Stomach (tissue), 9 donors: ENCODE results near the gene CTNNA3. TPM values are rescaled to one million over a fixed set of nuclear protein-coding genes. Genes with fewer than 3 reads are reported as not detected.

Source experiments
- DNase-seq, 2 donors: peaks; one replicate each; pipeline versions ENCODE4 v3.0.0 to v3.0.0-alpha.2; 2013 to 2019
- H3K27ac ChIP-seq, 5 donors: fragments of 200-600 bp in 4 of 5; sonication (generic) in 4 of 5; one replicate each; pipeline ENCODE4 v1.5.1; 2013 to 2019; ENCODE audit warnings: mild to moderate bottlenecking in 1 of 5, moderate library complexity in 1 of 5
- H3K27me3 ChIP-seq, 3 donors: fragments of 200-600 bp; sonication (generic); one replicate each; pipeline ENCODE4 v1.5.1; 2017 to 2019; ENCODE audit warnings: mixed run types in 1 of 3
- H3K36me3 ChIP-seq, 4 donors: fragments of 200-600 bp; sonication (generic); 1 replicate in 3 of 4; 2 replicates in 1 of 4; pipeline ENCODE4 v1.5.1; 2016 to 2019
- H3K4me1 ChIP-seq, 4 donors: fragments of 200-600 bp; sonication (generic); one replicate each; pipeline ENCODE4 v1.5.1; 2016 to 2019
- H3K4me3 ChIP-seq, 4 donors: fragments of 200-600 bp; sonication (generic) in 3 of 4; one replicate each; pipeline ENCODE4 v1.5.1; 2016 to 2019; ENCODE audit warnings: mild to moderate bottlenecking in 1 of 4
- H3K9me3 ChIP-seq, 4 donors: fragments of 200-600 bp; sonication (generic); one replicate each; pipeline ENCODE4 v1.5.1; 2016 to 2019
- CTCF ChIP-seq, 7 experiments: fragments of 450-650 bp in 4 of 7; fragments of 200-600 bp in 3 of 7; sonication (generic) in 3 of 7; IDR thresholded peaks; one replicate each; pipeline ENCODE4 v1.5.1; 2016 to 2019; ENCODE audit warnings: antibody characterized with exemption in 7 of 7, control low read depth in 2 of 7, mild to moderate bottlenecking in 1 of 7
- EP300 ChIP-seq: sonication (generic); formaldehyde crosslinking; IDR thresholded peaks from one replicate; pipeline ENCODE4 v1.6.1; 2017; ENCODE audit warnings: antibody characterized with exemption
- POLR2A ChIP-seq, 4 donors: fragments of 450-650 bp; IDR thresholded peaks; one replicate each; pipeline ENCODE4 v1.6.1; 2016; ENCODE audit warnings: antibody characterized with exemption in 4 of 4, control low read depth in 2 of 4, mild to moderate bottlenecking in 1 of 4, moderate library complexity in 1 of 4
- POLR2AphosphoS5 ChIP-seq, 3 donors: sonication (generic); formaldehyde crosslinking; IDR thresholded peaks; one replicate each; pipeline ENCODE4 v1.6.1; 2016; ENCODE audit warnings: antibody characterized with exemption in 3 of 3
- WGBS, 5 donors: extraction: QIAGEN DNeasy Blood & Tissue Kit in 3 of 5; methylation state at CpG; one replicate each; pipeline versions ENCODE4 v1.1.5 to v1.1.7; 2013 to 2018; 5-methylcytosine and 5-hydroxymethylcytosine counted together
- intact Hi-C: fragments of 100-400 bp; cut with DNase I; formaldehyde crosslinking; loops from one replicate; pipeline ENCODE4 v1.15.1; 2023; ENCODE audit warnings: low total_unique reads
- polyA plus RNA-seq, 3 donors: library from polyadenylated mRNA; stranded (reverse); fragments of 200-250 nt; gene quantifications; one replicate each; pipeline ENCODE4 v1.2.3, GENCODE V29; 2013
- total RNA-seq, 5 donors: library from RNA; depleted of rRNA; stranded (reverse); fragments of >200 nt; gene quantifications; one replicate each; pipeline versions ENCODE4 v1.1.0 to v1.2.3, GENCODE V29; 2014 to 2016
- donor health status: healthy with polysubstance abuse.
- donor health status: Bipolar disorder and iron deficiency.
- donor health status: healthy.

Gene CTNNA3
- total and polyA plus RNA-seq, 8 donors, result 0.14 to 46.1 (median 12.9) TPM; not detected in 2

GRCh38 chr10:66813122-66813521 is 882.9 kb downstream of the CTNNA3 start:
- Histone ChIP-seq H3K4me1 (no peaks in the 10 kb centered on the region), H3K9me3 (no peaks in the 10 kb centered on the region), H3K4me3 (no peak overlapping the region), H3K36me3 (no peaks in the 10 kb centered on the region), H3K27me3 (no peaks in the 10 kb centered on the region), H3K27ac (no peak overlapping the region)
- intact Hi-C loops, result no loop called here
- no peak for DNase-seq
- no peak for TF ChIP-seq POLR2A (IDR thresholded peaks at IDR 0.05)
- TF ChIP-seq POLR2AphosphoS5 (IDR thresholded peaks at IDR 0.05), result no peak
- TF ChIP-seq CTCF (IDR thresholded peaks at IDR 0.05), result no peak
- TF ChIP-seq EP300, result no peak
- 51 to 78% (median 59%) methylated on average over 2 of the region's 2 CpGs for WGBS, 5 donors

GRCh38 chr10:66811211-66811610 is 884.8 kb downstream of the CTNNA3 start:
- Histone ChIP-seq H3K9me3 (no peaks in the 10 kb centered on the region), H3K27me3 (no peaks in the 10 kb centered on the region), H3K36me3 (no peaks in the 10 kb centered on the region), H3K4me3 (no peak overlapping the region), H3K4me1 (no peaks in the 10 kb centered on the region), H3K27ac (no peak overlapping the region)
- 88 to 97% (median 93%) methylated on average over 4 of the region's 4 CpGs for WGBS, 5 donors
- DNase-seq, result no peak
- intact Hi-C loops, result no loop called here
- TF ChIP-seq POLR2A (IDR thresholded peaks at IDR 0.05) (no peak), EP300 (no peak), POLR2AphosphoS5 (IDR thresholded peaks at IDR 0.05) (no peak), CTCF (IDR thresholded peaks at IDR 0.05) (no peak)

GRCh38 chr10:66809402-66809801 is 886.6 kb downstream of the CTNNA3 start:
- Histone ChIP-seq H3K4me1 (peaks cover 0 to 8% (median 2%) of the 10 kb centered on the region in 4 donors), H3K36me3 (no peaks in the 10 kb centered on the region), H3K9me3 (no peaks in the 10 kb centered on the region), H3K27ac (no peak overlapping the region), H3K27me3 (no peaks in the 10 kb centered on the region), H3K4me3 (no peak overlapping the region)
- intact Hi-C loops, result no loop called here
- WGBS, 5 donors, result 76 to 92% (median 90%) methylated on average over 4 of the region's 4 CpGs
- TF ChIP-seq CTCF (IDR thresholded peaks at IDR 0.05) (no peak), POLR2AphosphoS5 (IDR thresholded peaks at IDR 0.05) (no peak), EP300 (no peak), POLR2A (IDR thresholded peaks at IDR 0.05) (no peak)
- no peak for DNase-seq

GRCh38 chr10:66805612-66806011 is 890.4 kb downstream of the CTNNA3 start:
- no peaks in the 10 kb centered on the region for H3K9me3 ChIP-seq
- H3K4me1 ChIP-seq, result peaks cover 0 to 9% (median 4%) of the 10 kb centered on the region in 4 donors
- no peak overlapping the region for H3K4me3 ChIP-seq
- no peak overlapping the region for H3K27ac ChIP-seq
- no peaks in the 10 kb centered on the region for H3K27me3 ChIP-seq
- 57 to 83% (median 62%) methylated on average over 1 of the region's 1 CpG for WGBS, 5 donors
- DNase-seq, result no peak
- H3K36me3 ChIP-seq, result no peaks in the 10 kb centered on the region
- TF ChIP-seq POLR2AphosphoS5 (IDR thresholded peaks at IDR 0.05) (no peak), EP300 (no peak), POLR2A (IDR thresholded peaks at IDR 0.05) (no peak), CTCF (IDR thresholded peaks at IDR 0.05) (no peak)
- intact Hi-C loops, result no loop called here
